22Rv1 (cell line): ENCODE results near the gene ARIH2.

ENCODE experiments used
- H3K27ac ChIP-seq: fragments of 450-650 bp; 2 replicates; pipeline ENCODE4 v1.5.1; 2017
- ZFX ChIP-seq: fragments of 450-650 bp; IDR thresholded peaks from 2 replicates; pipeline ENCODE4 v1.6.1; 2017; ENCODE audit warnings: antibody characterized with exemption, borderline replicate concordance
- TF ChIP-seq, protein P1 (sequence below): fragments of 450-650 bp; IDR thresholded peaks from 2 replicates; pipeline ENCODE4 v1.5.1; 2017; ENCODE audit warnings: mild to moderate bottlenecking

The ARIH2 gene

DNA sequence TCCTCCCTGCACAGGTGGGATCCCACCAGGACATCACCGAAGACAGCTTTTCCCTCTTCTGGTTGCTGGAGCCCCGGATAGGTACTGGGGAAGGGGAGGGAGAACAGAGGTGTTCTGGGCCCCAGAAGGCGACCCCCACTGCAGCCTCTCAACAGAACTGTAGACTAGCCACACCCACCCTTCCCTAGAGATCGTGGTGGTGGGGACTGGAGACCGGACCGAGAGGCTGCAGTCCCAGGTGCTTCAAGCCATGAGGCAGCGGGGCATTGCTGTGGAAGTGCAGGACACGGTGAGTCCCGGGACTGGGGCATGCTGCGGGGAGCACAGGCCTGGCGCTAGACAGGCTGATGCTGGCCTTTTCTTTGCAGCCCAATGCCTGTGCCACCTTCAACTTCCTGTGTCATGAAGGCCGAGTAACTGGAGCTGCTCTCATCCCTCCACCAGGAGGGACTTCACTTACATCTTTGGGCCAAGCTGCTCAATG is 104.1 kb downstream of the ARIH2 start:
- TF ChIP-seq, protein P1, sequence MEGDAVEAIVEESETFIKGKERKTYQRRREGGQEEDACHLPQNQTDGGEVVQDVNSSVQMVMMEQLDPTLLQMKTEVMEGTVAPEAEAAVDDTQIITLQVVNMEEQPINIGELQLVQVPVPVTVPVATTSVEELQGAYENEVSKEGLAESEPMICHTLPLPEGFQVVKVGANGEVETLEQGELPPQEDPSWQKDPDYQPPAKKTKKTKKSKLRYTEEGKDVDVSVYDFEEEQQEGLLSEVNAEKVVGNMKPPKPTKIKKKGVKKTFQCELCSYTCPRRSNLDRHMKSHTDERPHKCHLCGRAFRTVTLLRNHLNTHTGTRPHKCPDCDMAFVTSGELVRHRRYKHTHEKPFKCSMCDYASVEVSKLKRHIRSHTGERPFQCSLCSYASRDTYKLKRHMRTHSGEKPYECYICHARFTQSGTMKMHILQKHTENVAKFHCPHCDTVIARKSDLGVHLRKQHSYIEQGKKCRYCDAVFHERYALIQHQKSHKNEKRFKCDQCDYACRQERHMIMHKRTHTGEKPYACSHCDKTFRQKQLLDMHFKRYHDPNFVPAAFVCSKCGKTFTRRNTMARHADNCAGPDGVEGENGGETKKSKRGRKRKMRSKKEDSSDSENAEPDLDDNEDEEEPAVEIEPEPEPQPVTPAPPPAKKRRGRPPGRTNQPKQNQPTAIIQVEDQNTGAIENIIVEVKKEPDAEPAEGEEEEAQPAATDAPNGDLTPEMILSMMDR, result no peak
- TF ChIP-seq ZFX, result no peak
- peak overlapping the region; percentile 98 for H3K27ac ChIP-seq

DNA sequence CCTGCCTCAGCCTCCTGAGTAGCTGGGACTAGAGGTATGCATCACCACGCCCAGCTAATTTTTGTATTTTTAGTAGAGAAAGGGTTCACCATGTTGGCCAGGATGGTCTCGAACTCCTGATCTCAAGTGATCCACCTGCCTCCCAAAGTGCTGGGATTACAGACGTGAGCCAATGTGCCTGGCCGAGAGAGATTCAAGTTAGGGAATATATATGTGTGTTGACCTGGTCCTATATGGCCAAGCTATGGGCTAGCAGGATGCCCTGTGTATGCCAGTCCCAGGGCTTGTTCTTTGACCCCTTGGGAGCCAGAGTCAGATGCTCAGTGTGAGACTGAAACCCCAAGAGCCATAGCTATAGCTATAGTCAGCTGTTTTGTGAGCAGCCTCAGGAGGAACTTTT is 105.1 kb downstream of the ARIH2 start:
- H3K27ac ChIP-seq, result peak overlapping the region; percentile 98

DNA sequence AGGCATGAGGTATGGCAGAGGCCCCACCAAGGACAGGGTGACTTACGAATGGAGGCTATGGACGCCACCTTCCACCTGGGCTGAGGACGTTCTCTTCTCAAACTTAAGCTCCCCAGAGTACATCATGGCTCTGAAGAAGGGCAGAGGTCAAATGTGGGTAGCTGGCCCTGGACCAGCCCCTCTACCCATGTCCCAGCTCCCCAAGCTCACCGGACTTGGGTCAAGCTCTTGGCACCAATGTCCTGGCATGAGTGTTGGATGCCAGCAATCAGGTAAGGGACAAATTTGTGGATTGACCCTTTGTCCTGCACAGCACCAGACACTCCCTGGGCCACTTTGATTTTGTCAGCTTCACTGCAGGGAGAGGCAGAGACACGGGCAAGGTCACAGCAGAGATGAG is 105.8 kb downstream of the ARIH2 start:
- peak overlapping the region; percentile 98 for H3K27ac ChIP-seq
- TF ChIP-seq, protein P1, result no peak
- TF ChIP-seq ZFX, result no peak

More for the DNA sequence above, 105.1 kb downstream of the ARIH2 start:
- TF ChIP-seq, protein P1, result no peak
- no peak for TF ChIP-seq ZFX

DNA sequence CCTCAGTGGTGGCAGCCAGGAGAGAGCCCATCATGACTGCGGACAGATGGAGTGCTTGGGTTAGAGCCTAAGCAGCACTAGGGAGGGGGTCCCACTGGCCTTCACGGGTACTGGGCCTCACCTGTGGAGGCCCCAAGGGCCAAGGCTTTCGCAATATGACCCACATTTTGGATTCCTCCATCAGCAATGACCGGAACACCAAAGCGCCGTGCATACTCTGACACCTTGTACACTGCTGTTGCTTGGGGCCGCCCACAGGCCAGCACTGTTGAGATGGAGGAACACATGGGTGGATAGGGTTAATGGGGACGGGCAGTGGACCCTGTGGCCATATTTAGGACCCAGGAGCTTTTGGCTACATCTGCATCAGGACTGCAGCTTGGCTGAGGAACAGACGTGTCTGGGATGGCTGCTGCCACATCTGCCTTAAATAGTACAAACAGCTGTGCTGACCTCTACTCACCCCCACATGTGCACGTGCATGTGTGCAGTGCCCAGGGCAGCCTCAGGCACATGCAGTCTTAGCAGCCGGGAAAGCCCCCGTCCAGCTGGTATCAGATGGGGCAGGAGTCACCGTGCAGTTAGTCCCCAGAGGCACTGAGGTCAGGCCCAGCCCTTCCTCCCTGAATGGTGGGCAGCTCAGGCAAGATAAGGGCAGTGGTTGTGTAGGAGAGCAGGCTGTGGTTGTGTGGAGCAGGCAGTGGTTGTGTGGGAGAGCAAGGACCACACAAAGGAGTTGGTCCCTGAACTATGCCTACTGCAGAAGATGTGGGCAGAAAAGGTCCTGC is 106.6 kb downstream of the ARIH2 start:
- TF ChIP-seq, protein P1, result no peak
- TF ChIP-seq ZFX, result no peak
- H3K27ac ChIP-seq, result peak overlapping the region; percentile 98

DNA sequence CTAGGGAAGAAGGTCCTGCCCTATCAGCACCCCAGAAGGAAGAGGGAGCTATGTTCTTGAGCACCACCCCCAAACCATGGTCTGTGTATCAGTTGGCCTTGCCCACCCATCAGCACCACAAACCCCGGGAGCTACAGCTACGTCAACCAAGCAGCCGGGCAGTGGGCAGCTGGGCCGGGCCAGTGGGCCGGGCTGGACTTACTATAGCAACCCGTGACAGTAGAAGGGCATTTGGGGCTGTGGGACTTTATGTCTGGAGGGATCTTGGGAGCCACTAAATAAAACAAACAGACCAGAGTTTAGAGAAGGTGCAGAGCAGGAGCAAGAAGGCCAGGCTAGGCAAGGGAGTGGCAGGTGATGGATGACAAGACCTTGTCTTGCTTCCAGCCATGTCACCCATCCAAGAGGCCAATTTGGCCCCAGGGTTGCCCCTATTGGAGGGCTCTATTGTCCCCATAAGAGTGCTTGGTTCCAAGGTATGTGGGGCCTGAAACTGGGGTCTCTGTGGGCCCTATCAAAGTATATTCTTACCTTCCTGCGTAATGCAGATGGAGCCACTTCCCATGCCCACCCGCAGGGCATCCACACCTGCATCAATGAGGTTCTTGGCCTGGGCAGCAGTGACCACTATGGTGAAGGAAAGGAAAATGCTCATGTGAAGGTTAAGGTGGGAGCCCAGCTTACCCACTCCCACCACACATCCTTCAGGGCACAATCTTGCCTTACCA is 107.3 kb downstream of the ARIH2 start:
- peak overlapping the region; percentile 98 for H3K27ac ChIP-seq
- TF ChIP-seq ZFX, result no peak
- TF ChIP-seq, protein P1, result no peak

DNA sequence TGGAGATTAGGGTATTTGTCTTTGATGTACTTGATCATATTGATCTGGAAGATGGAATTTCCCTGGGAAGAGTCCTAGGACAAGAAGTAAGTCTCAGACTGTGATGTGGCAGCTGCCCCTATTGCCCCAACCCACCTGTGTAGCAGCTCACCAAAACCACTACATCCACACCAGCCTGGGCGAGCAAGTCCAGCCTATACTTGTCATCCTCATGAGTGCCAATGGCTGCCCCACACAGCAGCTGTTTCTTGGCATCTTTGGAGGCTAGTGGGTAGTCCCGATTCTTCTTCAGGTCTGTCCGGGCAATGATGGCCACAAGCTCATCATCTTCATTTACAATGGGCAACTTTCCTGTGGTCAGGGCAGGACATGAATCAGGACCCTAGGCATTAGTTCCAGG is 107.9 kb downstream of the ARIH2 start:
- H3K27ac ChIP-seq, result peak overlapping the region; percentile 98
- no peak for TF ChIP-seq ZFX
- TF ChIP-seq, protein P1, result no peak

DNA sequence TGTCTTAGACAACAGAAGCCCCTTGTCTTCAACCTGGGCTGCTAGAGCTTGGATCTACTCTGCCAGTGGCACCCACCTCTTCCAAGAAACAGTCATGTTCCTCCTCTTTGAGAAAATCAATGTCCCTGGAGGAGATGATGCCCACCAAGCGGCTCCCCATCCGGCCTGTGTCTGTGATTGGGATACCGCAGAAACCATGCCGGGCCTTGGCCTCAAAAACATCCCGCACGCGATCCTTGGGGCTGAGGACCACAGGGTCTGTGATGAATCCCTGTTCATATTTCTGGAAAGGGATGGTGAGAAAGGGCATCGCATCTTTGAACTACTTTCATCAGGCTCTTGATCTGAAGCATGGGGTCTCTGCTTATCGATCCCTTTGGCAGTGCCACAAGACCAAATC is 109.0 kb downstream of the ARIH2 start:
- peak overlapping the region; percentile 98 for H3K27ac ChIP-seq
- no peak for TF ChIP-seq ZFX
- TF ChIP-seq, protein P1, result no peak
